HL-60 (cell line): Measurements from ENCODE around the gene BTBD19.

Experiments used
- DNase-seq, 2 experiments: peaks; one replicate each; pipeline ENCODE4 v3.0.0-alpha.2; 2010 to 2020; ENCODE audit warnings: low read depth in 1 of 2, low spot score in 1 of 2
- H3K27ac ChIP-seq: fragments of 250-450 bp; sonication (Bioruptor Pico); replicated peaks from 2 replicates; pipeline ENCODE4 v1.5.1; 2020; ENCODE audit warnings: mild to moderate bottlenecking, moderate library complexity
- H3K27me3 ChIP-seq: fragments of 250-450 bp; sonication (Bioruptor Pico); 2 replicates; pipeline ENCODE4 v1.5.1; 2021; ENCODE audit warnings: mild to moderate bottlenecking, moderate library complexity; ENCODE audit not compliant: insufficient read depth, poor library complexity, severe bottlenecking
- H3K4me3 ChIP-seq: replicated peaks from 2 replicates; pipeline ENCODE4 v1.5.1; 2011; ENCODE audit warnings: mild to moderate bottlenecking, control low read depth, low read length; ENCODE audit not compliant: insufficient read depth
- GABPA ChIP-seq: IDR thresholded peaks from 2 replicates; pipeline ENCODE4 v1.6.1; 2012; ENCODE audit warnings: low read depth
- POLR2AphosphoS5 ChIP-seq: IDR thresholded peaks from 2 replicates; pipeline ENCODE4 v1.6.1; 2012; ENCODE audit warnings: low read depth
- REST ChIP-seq: IDR thresholded peaks from 2 replicates; pipeline ENCODE4 v1.6.1; 2012; ENCODE audit warnings: low read depth; ENCODE audit not compliant: insufficient replicate concordance
- SPI1 ChIP-seq: IDR thresholded peaks from 2 replicates; pipeline ENCODE4 v1.6.1; 2012; ENCODE audit warnings: low read depth, mild to moderate bottlenecking, borderline replicate concordance
- TF ChIP-seq, protein P1 (sequence below): IDR thresholded peaks from one replicate; pipeline ENCODE4 v1.5.1; 2011; ENCODE audit warnings: low read length, control low read depth, inconsistent platforms; ENCODE audit not compliant: insufficient read depth

Gene BTBD19

DNA sequence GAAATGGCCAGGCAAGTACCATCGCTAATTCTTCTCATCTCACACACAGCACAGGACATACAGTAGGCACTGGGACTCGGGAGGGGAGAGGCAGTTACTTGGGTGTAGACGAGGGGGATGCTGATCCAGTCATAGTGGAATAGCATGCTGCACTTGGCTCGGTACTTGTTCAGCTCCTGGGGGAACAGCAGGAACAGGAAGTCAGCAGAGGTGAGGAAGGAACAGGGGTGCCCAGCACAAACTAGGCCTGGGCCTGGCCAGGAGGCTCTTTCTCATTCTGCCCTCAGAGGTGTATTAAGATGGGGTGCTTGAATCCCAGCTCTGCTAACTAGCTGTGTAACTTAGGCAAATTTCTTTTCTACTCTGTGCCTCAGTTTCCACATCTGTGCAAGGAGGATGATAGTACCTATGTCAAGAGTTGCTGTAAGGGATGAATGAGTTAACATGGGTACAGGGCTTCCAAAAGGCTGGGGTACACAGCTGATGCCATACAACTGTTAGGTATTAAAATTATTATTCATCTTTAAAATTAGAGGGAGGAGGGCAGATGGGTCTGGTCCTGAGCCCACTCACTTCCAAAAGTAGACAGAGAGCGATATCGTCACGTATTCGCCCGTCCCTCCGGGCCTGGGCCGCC, 22.7 kb upstream of the BTBD19 start:
- no peaks in the 10 kb centered on the region for H3K27me3 ChIP-seq
- peak overlapping the region; percentile 34 for H3K4me3 ChIP-seq
- no peak overlapping the region for H3K27ac ChIP-seq
- DNase-seq = no peak
- TF ChIP-seq SPI1 (no peak), POLR2AphosphoS5 (no peak), GABPA (no peak), REST (no peak)
- TF ChIP-seq, protein P1, sequence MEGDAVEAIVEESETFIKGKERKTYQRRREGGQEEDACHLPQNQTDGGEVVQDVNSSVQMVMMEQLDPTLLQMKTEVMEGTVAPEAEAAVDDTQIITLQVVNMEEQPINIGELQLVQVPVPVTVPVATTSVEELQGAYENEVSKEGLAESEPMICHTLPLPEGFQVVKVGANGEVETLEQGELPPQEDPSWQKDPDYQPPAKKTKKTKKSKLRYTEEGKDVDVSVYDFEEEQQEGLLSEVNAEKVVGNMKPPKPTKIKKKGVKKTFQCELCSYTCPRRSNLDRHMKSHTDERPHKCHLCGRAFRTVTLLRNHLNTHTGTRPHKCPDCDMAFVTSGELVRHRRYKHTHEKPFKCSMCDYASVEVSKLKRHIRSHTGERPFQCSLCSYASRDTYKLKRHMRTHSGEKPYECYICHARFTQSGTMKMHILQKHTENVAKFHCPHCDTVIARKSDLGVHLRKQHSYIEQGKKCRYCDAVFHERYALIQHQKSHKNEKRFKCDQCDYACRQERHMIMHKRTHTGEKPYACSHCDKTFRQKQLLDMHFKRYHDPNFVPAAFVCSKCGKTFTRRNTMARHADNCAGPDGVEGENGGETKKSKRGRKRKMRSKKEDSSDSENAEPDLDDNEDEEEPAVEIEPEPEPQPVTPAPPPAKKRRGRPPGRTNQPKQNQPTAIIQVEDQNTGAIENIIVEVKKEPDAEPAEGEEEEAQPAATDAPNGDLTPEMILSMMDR = no peak

GRCh38 chr1:44786138-44786840, 22.0 kb upstream of the BTBD19 start:
- TF ChIP-seq SPI1 (peak; percentile 11; the same call in 1 of the 2 replicates), POLR2AphosphoS5 (peak; percentile 87), REST (peak; percentile 14), GABPA (no peak)
- TF ChIP-seq, protein P1 = peak; percentile 98
- no peaks in the 10 kb centered on the region for H3K27me3 ChIP-seq
- H3K4me3 ChIP-seq = peak overlapping the region; percentile 34
- peak; percentile 69 to 81 for DNase-seq
- H3K27ac ChIP-seq = peak overlapping the region; percentile 35

- TF ChIP-seq REST = no peak
- no peak for TF ChIP-seq SPI1
- TF ChIP-seq, protein P1 = no peak
- TF ChIP-seq GABPA = no peak
- TF ChIP-seq POLR2AphosphoS5 = no peak
- DNase-seq = no peak
- no peak overlapping the region for H3K4me3 ChIP-seq
Observed at GRCh38 chr1:44786841-44787426, 21.4 kb upstream of the BTBD19 start.

More at GRCh38 chr1:44786841-44787426, 21.4 kb upstream of the BTBD19 start:
- Histone ChIP-seq H3K27me3 (no peaks in the 10 kb centered on the region), H3K27ac (no peak overlapping the region)
